ENCODE data around the gene CCL18.
"Not testable (repeated sequence)": the region's sequence is repeated elsewhere in the genome, so short reads cannot be mapped to it uniquely, and the experiment has no call there.

The CCL18 gene

GRCh38 chr17:36063786-36064541 is at the start of gene CCL18:
CCL18 (plus strand) TSS chr17:36064272; CDS start chr17:36064343, 71 bp downstream.
- no peak for DNase-seq (ENCODE audit: low read depth in 2 of 2)

GRCh38 chr17:36014946-36015345 is 49.1 kb upstream of the CCL18 start:
- no peak for DNase-seq (ENCODE audit: low read depth in 2 of 2)

GRCh38 chr17:36015895-36016294 is 48.2 kb upstream of the CCL18 start:
- DNase-seq (ENCODE audit: low read depth in 2 of 2): not testable (repeated sequence)

GRCh38 chr17:36016555-36016954 is 47.5 kb upstream of the CCL18 start:
- no peak for DNase-seq (ENCODE audit: low read depth in 2 of 2)

- DNase-seq (ENCODE audit: low read depth in 2 of 2): no peak
Measured at GRCh38 chr17:36017799-36018198, 46.3 kb upstream of the CCL18 start, which contains the start of gene CCL23. CCL23 (minus strand) TSS chr17:36017972; CDS start chr17:36017897, 75 bp downstream.

GRCh38 chr17:36019423-36019822 is 44.6 kb upstream of the CCL18 start:
- no peak for DNase-seq (ENCODE audit: low read depth in 2 of 2)

GRCh38 chr17:36024106-36024869 is 39.8 kb upstream of the CCL18 start:
- no peak for DNase-seq (ENCODE audit: low read depth in 2 of 2)

- no peak for DNase-seq (ENCODE audit: low read depth in 2 of 2)
Measured at GRCh38 chr17:36027761-36028160, 36.3 kb upstream of the CCL18 start.

- no peak for DNase-seq (ENCODE audit: low read depth in 2 of 2)
Measured at GRCh38 chr17:36030956-36031355, 33.1 kb upstream of the CCL18 start.

GRCh38 chr17:36034127-36034526 is 29.9 kb upstream of the CCL18 start:
- no peak for DNase-seq (ENCODE audit: low read depth in 2 of 2)

GRCh38 chr17:36036235-36036634 is 27.8 kb upstream of the CCL18 start:
- no peak for DNase-seq (ENCODE audit: low read depth in 2 of 2)

GRCh38 chr17:36048066-36048465 is 16.0 kb upstream of the CCL18 start:
- no peak for DNase-seq (ENCODE audit: low read depth in 2 of 2)

GRCh38 chr17:36049643-36050042 is 14.4 kb upstream of the CCL18 start:
- DNase-seq (ENCODE audit: low read depth in 2 of 2): no peak

- no peak for DNase-seq (ENCODE audit: low read depth in 2 of 2)
Measured at GRCh38 chr17:36055171-36055570, 8.9 kb upstream of the CCL18 start.

- no peak for DNase-seq (ENCODE audit: low read depth in 2 of 2)
Measured at GRCh38 chr17:36055921-36056520, 8.1 kb upstream of the CCL18 start.

GRCh38 chr17:36057911-36058310 is 6.2 kb upstream of the CCL18 start:
- no peak for DNase-seq (ENCODE audit: low read depth in 2 of 2)

- DNase-seq (ENCODE audit: low read depth in 2 of 2): no peak
Measured at GRCh38 chr17:36059406-36059805, 4.7 kb upstream of the CCL18 start.

- no peak for DNase-seq (ENCODE audit: low read depth in 2 of 2)
Measured at GRCh38 chr17:36060816-36061215, 3.3 kb upstream of the CCL18 start.

GRCh38 chr17:36066365-36066985 is 2.4 kb downstream of the CCL18 start:
- DNase-seq (ENCODE audit: low read depth in 2 of 2): no peak

GRCh38 chr17:36068524-36068923 is 4.5 kb downstream of the CCL18 start:
- DNase-seq (ENCODE audit: low read depth in 2 of 2): no peak

GRCh38 chr17:36069136-36069535 is 5.1 kb downstream of the CCL18 start:
- DNase-seq (ENCODE audit: low read depth in 2 of 2): no peak

GRCh38 chr17:36070427-36070826 is 6.4 kb downstream of the CCL18 start:
- DNase-seq (ENCODE audit: low read depth in 2 of 2): no peak

All from activated CD4-positive, alpha-beta T cell treated with anti-CD3 and anti-CD28 coated beads for 24 hours (primary cell).